ENCODE measurements around the gene KRT34. TPM values are rescaled to one million over a fixed set of nuclear protein-coding genes. Genes with fewer than 3 reads are reported as not detected.

Gene KRT34
- total RNA-seq, 1 donor from 2014 or later, result 15.1 TPM

- no peak overlapping the region for H3K4me3 ChIP-seq (ENCODE audit: low read depth, low read length)
- no peak for DNase-seq (ENCODE audit: low read depth)
- TF ChIP-seq CTCF (conservative IDR thresholded peaks at IDR 0.05; ENCODE audit: low read depth, low read length), result no peak
These were observed 12.3 kb upstream of the KRT34 start for GRCh38 chr17:41394254-41394996.

- DNase-seq (ENCODE audit: low read depth), result no peak
- no peak overlapping the region for H3K4me3 ChIP-seq (ENCODE audit: low read depth, low read length)
- TF ChIP-seq CTCF (conservative IDR thresholded peaks at IDR 0.05; ENCODE audit: low read depth, low read length), result no peak
These were observed 11.7 kb upstream of the KRT34 start for GRCh38 chr17:41393826-41394225.

DNA sequence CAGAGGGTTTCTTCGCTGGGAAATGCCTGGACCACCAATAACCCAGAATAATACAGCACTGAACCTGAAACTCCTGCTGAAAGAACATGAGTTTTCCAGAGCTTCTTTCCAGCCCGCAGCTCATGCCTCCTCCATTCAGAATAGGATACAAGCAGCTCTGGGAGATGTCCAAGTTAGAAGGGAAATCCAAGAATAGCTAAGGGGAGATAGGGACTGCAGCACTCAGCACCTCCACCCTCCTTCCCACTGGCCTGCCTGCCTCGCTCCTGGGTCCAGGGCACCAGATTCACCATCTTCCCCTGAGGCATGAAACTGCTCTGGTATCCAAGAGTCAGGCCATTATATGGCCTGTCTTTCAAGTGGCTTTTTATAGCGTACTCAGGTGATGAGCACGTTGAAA is 11.2 kb upstream of the KRT34 start:
- no peak for DNase-seq (ENCODE audit: low read depth)
- TF ChIP-seq CTCF (conservative IDR thresholded peaks at IDR 0.05; ENCODE audit: low read depth, low read length), result no peak
- no peak overlapping the region for H3K4me3 ChIP-seq (ENCODE audit: low read depth, low read length)

DNA sequence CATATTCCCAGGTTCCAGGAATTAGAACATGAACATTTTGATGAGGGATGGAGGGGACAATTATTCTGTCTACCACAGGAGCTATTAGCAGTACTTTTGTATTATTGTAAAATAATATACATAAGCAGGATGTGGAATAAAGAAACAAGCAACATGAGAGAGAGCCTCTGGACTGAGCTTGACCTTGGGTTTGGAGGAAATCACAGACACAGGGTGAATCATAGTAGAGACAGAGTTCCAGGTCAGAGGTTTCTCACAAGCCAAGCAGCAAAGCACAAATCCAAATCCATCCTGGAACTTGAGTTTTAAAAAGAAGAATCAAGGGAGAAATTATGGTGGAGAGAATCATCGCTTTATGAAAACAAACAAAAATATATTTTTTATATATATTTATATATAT is 10.2 kb upstream of the KRT34 start:
- H3K4me3 ChIP-seq (ENCODE audit: low read depth, low read length), result no peak overlapping the region
- no peak for TF ChIP-seq CTCF (conservative IDR thresholded peaks at IDR 0.05; ENCODE audit: low read depth, low read length)
- no peak for DNase-seq (ENCODE audit: low read depth)

DNA sequence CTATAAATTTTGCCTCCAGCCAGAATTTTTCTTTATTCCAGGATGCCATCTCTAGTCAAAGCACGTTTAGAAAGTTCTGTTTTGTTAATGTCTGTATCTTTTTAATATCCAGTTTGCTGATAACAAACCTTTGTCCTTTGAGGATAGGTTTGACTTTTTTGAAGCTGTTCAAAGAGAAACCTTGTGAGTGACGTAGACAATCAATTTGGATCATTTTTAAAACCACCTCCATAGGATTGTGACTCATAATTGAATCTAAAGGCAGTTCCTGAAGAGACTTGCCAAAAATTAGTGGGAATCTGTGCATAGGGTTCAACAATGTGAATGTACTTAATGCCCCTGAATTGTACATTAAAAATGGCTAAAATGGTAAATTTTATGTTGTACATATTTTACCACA is 9.4 kb upstream of the KRT34 start:
- H3K4me3 ChIP-seq (ENCODE audit: low read depth, low read length), result no peak overlapping the region
- TF ChIP-seq CTCF (conservative IDR thresholded peaks at IDR 0.05; ENCODE audit: low read depth, low read length), result no peak
- no peak for DNase-seq (ENCODE audit: low read depth)

- H3K4me3 ChIP-seq (ENCODE audit: low read depth, low read length), result no peak overlapping the region
- DNase-seq (ENCODE audit: low read depth), result no peak
- TF ChIP-seq CTCF (conservative IDR thresholded peaks at IDR 0.05; ENCODE audit: low read depth, low read length), result no peak
These were observed 8.4 kb upstream of the KRT34 start for GRCh38 chr17:41390411-41390938.

DNA sequence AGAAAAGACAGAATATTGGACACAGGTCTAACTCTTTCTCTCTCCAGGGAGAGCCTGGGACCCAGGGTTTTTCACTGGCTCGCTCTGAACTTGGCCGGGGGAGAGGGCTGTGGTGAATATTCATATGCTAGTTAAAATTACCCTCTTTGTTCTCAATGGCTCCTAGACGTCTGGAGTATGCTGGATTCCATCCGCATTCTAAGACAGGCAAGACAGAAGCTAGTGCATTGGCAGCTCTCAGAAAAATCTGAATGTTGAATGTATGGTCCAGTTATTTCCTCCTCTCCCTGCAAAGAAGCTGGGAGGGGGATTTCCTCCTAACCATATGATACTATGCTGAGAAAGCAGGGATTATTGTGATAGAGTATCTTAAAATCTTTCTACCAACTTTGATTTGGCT is 5.6 kb upstream of the KRT34 start:
- H3K4me3 ChIP-seq (ENCODE audit: low read depth, low read length), result no peak overlapping the region
- no peak for TF ChIP-seq CTCF (conservative IDR thresholded peaks at IDR 0.05; ENCODE audit: low read depth, low read length)
- no peak for DNase-seq (ENCODE audit: low read depth)

All from epithelial cell of proximal tubule (primary cell).